ENCODE measurements around the gene MCM5. TPM values are rescaled to one million over a fixed set of nuclear protein-coding genes. Genes with fewer than 3 reads are reported as not detected.

Gene MCM5
- total and polyA plus RNA-seq, 2 experiments from 2014 or later: 288 to 325 TPM

- TF ChIP-seq NANOG (IDR thresholded peaks at IDR 0.05; ENCODE audit: borderline replicate concordance) (no peak), CREB1 (CRISPR knock-in tag; IDR thresholded peaks at IDR 0.05; ENCODE audit: low read depth) (no peak), ZNF331 (CRISPR knock-in tag; IDR thresholded peaks at IDR 0.05; ENCODE audit: low read depth) (no peak), ETS1 (IDR thresholded peaks at IDR 0.05) (no peak), EZH2phosphoT487 (IDR thresholded peaks at IDR 0.05; ENCODE audit: unreplicated experiment) (no peak)
These were observed 10.1 kb downstream of the MCM5 start (continued) for GRCh38 chr22:35409783-35410662.

GRCh38 chr22:35410663-35411034 is 10.7 kb downstream of the MCM5 start:
- H3K4me2 ChIP-seq: no peak overlapping the region
- no peak overlapping the region; the same call in 1 of the 2 replicates for H3K27ac ChIP-seq (ENCODE audit: low read depth)
- H3K4me3 ChIP-seq: no peak overlapping the region
- no peak overlapping the region for H2AFZ ChIP-seq
- Mint-ChIP-seq H3K4me3 (no peak overlapping the region), H3K4me1 (no peaks in the 10 kb centered on the region; the same call in 2 of the 3 replicates), H3K27ac (no peak overlapping the region), H3K36me3 (ENCODE audit: low read depth) (peaks cover 99% of the 10 kb centered on the region), H3K9me3 (no peaks in the 10 kb centered on the region), H3K27me3 (ENCODE audit: insufficient read depth, low read depth, poor library complexity) (peaks cover 18% of the 10 kb centered on the region)
- ATAC-seq: no peak
- H3F3A ChIP-seq (replicated peaks; ENCODE audit: low read depth): 0 out of 2 replicates have a peak, but pooled peaks cover 12% of the 10 kb centered on the region
- TF ChIP-seq ETS1 (IDR thresholded peaks at IDR 0.05) (no peak), CREB1 (CRISPR knock-in tag; IDR thresholded peaks at IDR 0.05; ENCODE audit: low read depth) (no peak), POLR2AphosphoS5 (IDR thresholded peaks at IDR 0.05; ENCODE audit: low read depth) (no peak), STAT1 (IDR thresholded peaks at IDR 0.05; ENCODE audit: unreplicated experiment) (no peak), ZNF462 (CRISPR knock-in tag; IDR thresholded peaks at IDR 0.05) (no peak), NANOG (IDR thresholded peaks at IDR 0.05; ENCODE audit: borderline replicate concordance) (no peak), ZNF331 (CRISPR knock-in tag; IDR thresholded peaks at IDR 0.05; ENCODE audit: low read depth) (no peak)
- no peak for DNase-seq (ENCODE audit: low spot score)
- peaks cover 93% of the 10 kb centered on the region for H3K36me3 ChIP-seq (ENCODE audit: insufficient read depth)
- no peaks in the 10 kb centered on the region for H3K4me1 ChIP-seq (ENCODE audit: insufficient read depth)
- no peaks in the 10 kb centered on the region for H3K27me3 ChIP-seq (ENCODE audit: insufficient read depth)
- H3K9me2 ChIP-seq (ENCODE audit: insufficient read depth): no peaks in the 10 kb centered on the region
- peaks cover 4% of the 10 kb centered on the region for H4K20me1 ChIP-seq (replicated peaks; ENCODE audit: insufficient read depth)
- H3K79me2 ChIP-seq (replicated peaks; ENCODE audit: insufficient read depth): peaks cover 13% of the 10 kb centered on the region; the same call in 1 of the 2 replicates

Measured in GM23338 (cell line).